Tibial nerve (tissue), 4 donors: Measurements from ENCODE around the gene SCN9A. TPM values are rescaled to one million over a fixed set of nuclear protein-coding genes. Genes with fewer than 3 reads are reported as not detected.
"Not testable (repeated sequence)": the region's sequence is repeated elsewhere in the genome, so short reads cannot be mapped to it uniquely, and the experiment has no call there.

Experiments used
- DNase-seq, 2 donors: peaks; one replicate each; pipeline ENCODE4 v3.0.0-alpha.2; 2019; ENCODE audit warnings: low spot score in 2 of 2
- H3K27ac ChIP-seq, 4 donors: fragments of 200-600 bp; sonication (generic) in 3 of 4; one replicate each; pipeline ENCODE4 v1.5.1; 2017 to 2019; ENCODE audit warnings: mild to moderate bottlenecking in 1 of 4
- H3K27me3 ChIP-seq, 2 donors: fragments of 200-600 bp; sonication (generic) in 1 of 2; one replicate each; pipeline versions ENCODE4 v1.5.1 to v1.6.0; 2017 to 2019
- H3K36me3 ChIP-seq, 3 donors: fragments of 200-600 bp; sonication (generic); one replicate each; pipeline ENCODE4 v1.5.1; 2018 to 2019
- H3K4me1 ChIP-seq, 4 donors: fragments of 200-600 bp; sonication (generic) in 3 of 4; one replicate each; pipeline ENCODE4 v1.5.1; 2017 to 2019
- H3K4me3 ChIP-seq, 4 donors: fragments of 200-600 bp; sonication (generic) in 3 of 4; one replicate each; pipeline ENCODE4 v1.5.1; 2017 to 2019; ENCODE audit warnings: mild to moderate bottlenecking in 1 of 4, moderate library complexity in 1 of 4
- H3K9me3 ChIP-seq, 4 donors: fragments of 200-600 bp; sonication (generic) in 3 of 4; one replicate each; pipeline ENCODE4 v1.5.1; 2017 to 2019
- EP300 ChIP-seq, 2 donors: sonication (generic); formaldehyde crosslinking; IDR thresholded peaks; one replicate each; pipeline ENCODE4 v1.6.1; 2017; ENCODE audit warnings: antibody characterized with exemption in 2 of 2, mild to moderate bottlenecking in 1 of 2
- POLR2A ChIP-seq, 2 donors: fragments of 450-650 bp; IDR thresholded peaks; one replicate each; pipeline ENCODE4 v1.6.1; 2017; ENCODE audit warnings: antibody characterized with exemption in 2 of 2, mild to moderate bottlenecking in 2 of 2, moderate library complexity in 2 of 2
- WGBS, 2 donors: methylation state at CpG; one replicate each; pipeline ENCODE4 v1.1.5; 2018; 5-methylcytosine and 5-hydroxymethylcytosine counted together
- total RNA-seq, 4 donors: library from RNA; depleted of rRNA; stranded (reverse); fragments of >200 nt; gene quantifications; one replicate each; pipeline ENCODE4 v1.1.0, GENCODE V29; 2016
- TF ChIP-seq, protein P1 (sequence below), 5 experiments: fragments of 200-600 bp in 3 of 5; fragments of 450-650 bp in 2 of 5; sonication (generic) in 3 of 5; IDR thresholded peaks; one replicate each; pipeline ENCODE4 v1.5.1; 2016 to 2019; ENCODE audit warnings: antibody characterized with exemption in 5 of 5, mild to moderate bottlenecking in 3 of 5, moderate library complexity in 2 of 5

SCN9A gene
- total RNA-seq, 4 donors from 2014 or later: 8.2 to 36.1 (median 17.2) TPM

DNA sequence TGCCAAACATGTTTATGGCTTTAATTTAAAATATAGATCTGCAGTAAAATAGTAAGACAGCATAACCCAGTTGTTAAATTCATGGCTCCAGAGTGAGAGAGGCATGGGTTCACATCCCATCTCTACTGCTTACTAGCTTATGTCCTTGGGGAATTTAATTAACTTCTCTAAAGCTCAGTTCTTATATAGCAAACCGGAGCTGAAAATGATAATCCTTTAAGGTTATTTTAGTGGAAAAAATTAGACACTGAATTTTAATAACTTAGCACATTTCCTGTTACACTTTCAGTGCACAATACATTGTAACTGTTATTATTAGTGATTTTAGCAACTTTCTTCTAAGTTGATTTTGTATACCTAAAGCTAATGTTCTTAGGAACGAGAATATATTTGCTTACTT lies 14.8 kb downstream of the SCN9A start:
- WGBS, 2 donors: 51 to 63% methylated on average over 2 of the region's 2 CpGs
- TF ChIP-seq, protein P1, sequence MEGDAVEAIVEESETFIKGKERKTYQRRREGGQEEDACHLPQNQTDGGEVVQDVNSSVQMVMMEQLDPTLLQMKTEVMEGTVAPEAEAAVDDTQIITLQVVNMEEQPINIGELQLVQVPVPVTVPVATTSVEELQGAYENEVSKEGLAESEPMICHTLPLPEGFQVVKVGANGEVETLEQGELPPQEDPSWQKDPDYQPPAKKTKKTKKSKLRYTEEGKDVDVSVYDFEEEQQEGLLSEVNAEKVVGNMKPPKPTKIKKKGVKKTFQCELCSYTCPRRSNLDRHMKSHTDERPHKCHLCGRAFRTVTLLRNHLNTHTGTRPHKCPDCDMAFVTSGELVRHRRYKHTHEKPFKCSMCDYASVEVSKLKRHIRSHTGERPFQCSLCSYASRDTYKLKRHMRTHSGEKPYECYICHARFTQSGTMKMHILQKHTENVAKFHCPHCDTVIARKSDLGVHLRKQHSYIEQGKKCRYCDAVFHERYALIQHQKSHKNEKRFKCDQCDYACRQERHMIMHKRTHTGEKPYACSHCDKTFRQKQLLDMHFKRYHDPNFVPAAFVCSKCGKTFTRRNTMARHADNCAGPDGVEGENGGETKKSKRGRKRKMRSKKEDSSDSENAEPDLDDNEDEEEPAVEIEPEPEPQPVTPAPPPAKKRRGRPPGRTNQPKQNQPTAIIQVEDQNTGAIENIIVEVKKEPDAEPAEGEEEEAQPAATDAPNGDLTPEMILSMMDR (IDR thresholded peaks at IDR 0.05): no peak
- no peak for TF ChIP-seq EP300 (IDR thresholded peaks at IDR 0.05)
- no peak for TF ChIP-seq POLR2A (IDR thresholded peaks at IDR 0.05)
- H3K27me3 ChIP-seq: no peaks in the 10 kb centered on the region

DNA sequence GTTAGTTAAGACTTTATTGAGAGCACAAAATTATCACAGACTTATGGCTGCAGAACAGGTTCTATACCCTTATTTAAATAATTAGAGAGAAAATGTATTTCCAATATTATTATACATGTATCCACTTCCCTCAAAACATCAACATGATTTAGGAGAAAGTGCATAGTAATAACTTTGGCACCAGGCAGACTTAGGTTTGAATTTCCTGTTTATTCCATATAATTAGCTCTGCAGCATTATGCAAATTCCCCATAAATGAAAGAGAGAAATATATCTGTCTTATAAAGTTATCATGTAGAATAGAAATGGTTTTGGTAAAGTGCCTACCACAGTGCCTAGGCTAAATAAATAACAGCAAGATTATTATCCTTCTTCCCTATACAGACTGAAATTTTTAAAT lies 15.3 kb downstream of the SCN9A start:
- TF ChIP-seq POLR2A (IDR thresholded peaks at IDR 0.05) (no peak), EP300 (IDR thresholded peaks at IDR 0.05) (no peak)
- TF ChIP-seq, protein P1 (IDR thresholded peaks at IDR 0.05): no peak
- no peak for DNase-seq
- Histone ChIP-seq H3K36me3 (no peaks in the 10 kb centered on the region), H3K27me3 (no peaks in the 10 kb centered on the region), H3K4me1 (no peaks in the 10 kb centered on the region), H3K27ac (no peak overlapping the region), H3K9me3 (no peaks in the 10 kb centered on the region), H3K4me3 (no peak overlapping the region)

More for the DNA sequence above, 14.8 kb downstream of the SCN9A start:
- no peaks in the 10 kb centered on the region for H3K9me3 ChIP-seq
- H3K4me1 ChIP-seq: no peaks in the 10 kb centered on the region
- H3K36me3 ChIP-seq: no peaks in the 10 kb centered on the region
- no peak overlapping the region for H3K27ac ChIP-seq
- no peak overlapping the region for H3K4me3 ChIP-seq
- DNase-seq: no peak

DNA sequence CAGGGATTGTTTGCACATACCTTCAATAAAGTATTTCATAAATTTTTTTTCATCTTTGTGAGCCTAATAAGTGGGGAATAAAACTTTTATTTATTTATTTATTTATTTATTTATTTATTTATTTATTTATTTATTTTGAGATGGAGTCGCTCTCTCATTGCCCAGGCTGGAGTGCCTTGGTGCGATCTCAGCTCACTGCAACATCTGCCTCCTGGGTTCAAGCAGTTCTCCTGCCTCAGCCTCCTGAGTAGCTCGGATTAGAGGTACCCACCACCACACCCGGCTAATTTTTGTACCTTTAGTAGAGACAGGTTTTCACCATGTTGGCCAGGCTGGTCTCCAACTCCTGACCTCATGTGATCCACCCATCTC lies 17.8 kb downstream of the SCN9A start:
- H3K27ac ChIP-seq, DNase-seq, H3K9me3 ChIP-seq, H3K4me3 ChIP-seq, H3K4me1 ChIP-seq, H3K27me3 ChIP-seq, H3K36me3 ChIP-seq: not testable (repeated sequence)
- 99 to 100% methylated on average over 4 of the region's 4 CpGs for WGBS, 2 donors

DNA sequence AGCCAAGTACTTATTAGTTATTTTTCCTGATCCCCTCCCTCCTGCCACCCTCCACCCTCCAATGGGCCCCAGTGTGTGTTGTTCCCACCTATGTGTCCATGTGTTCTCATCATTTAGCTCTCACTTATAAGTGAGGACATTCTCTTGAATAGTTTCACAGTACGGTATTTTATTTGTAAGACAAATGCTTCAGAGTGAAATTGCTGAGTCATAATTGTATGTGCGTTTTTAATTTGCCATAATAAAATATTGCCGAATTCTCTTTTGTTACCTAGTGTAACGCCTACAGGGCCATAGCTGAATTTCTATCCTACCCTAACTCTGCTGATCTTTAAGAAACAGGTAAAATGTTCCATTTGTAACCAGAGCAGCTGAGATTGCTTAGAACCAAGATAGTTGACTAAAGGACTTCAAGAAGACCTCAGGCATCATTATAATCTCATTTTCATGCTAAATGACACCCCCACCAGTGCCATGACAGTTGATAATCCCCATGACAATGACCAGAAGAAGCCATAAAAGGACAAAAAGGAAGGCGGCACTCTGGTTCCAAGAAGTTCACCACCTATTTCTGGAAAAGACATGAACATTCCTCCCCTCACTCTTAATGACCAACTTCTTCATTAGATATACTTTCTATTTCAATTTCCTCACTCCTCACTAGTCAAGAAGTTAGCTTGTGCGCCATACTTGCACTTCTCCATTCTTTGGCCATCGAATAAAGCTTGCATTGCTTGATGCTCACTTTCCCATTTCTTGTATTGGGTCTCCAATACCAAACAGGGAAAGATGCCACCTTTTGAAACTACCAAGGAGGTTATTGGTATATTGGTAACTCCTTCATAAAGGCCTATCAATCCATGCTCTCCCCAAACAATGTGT lies 18.4 kb downstream of the SCN9A start:
- TF ChIP-seq EP300 (IDR thresholded peaks at IDR 0.05): no peak
- TF ChIP-seq, protein P1 (IDR thresholded peaks at IDR 0.05): no peak
- no peak for TF ChIP-seq POLR2A (IDR thresholded peaks at IDR 0.05)
- H3K36me3 ChIP-seq: no peaks in the 10 kb centered on the region
- 73 to 82% methylated on average over 7 of the region's 7 CpGs for WGBS, 2 donors

DNA sequence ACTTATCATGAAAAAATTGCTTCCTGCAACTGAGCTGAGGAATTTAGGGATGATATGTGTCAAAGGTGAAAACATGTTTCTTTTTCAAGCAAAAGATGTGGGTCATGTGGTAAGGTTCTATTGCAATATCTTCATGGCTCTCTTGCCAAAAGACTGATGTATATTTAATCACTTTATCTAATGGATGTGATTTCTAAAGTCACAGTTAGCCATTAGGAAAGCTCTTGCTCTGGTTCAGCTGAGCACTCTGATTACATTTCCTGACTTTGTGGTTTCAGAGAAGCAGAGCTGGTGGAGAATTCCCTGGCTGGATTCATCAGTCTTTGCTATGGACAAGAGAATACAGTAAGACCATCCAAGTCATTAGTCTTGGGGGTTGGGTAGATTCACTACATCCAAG lies 24.4 kb downstream of the SCN9A start:
- Histone ChIP-seq H3K4me1 (peaks cover 0 to 28% (median 7%) of the 10 kb centered on the region in 4 donors), H3K36me3 (no peaks in the 10 kb centered on the region), H3K27ac (peak overlapping the region in 1 of 4 donors; percentile 57), H3K9me3 (no peaks in the 10 kb centered on the region), H3K27me3 (no peaks in the 10 kb centered on the region), H3K4me3 (no peak overlapping the region)
- DNase-seq: no peak
- no peak for TF ChIP-seq POLR2A (IDR thresholded peaks at IDR 0.05)
- TF ChIP-seq EP300 (IDR thresholded peaks at IDR 0.05): no peak
- TF ChIP-seq, protein P1 (IDR thresholded peaks at IDR 0.05): no peak

More for the DNA sequence above, 18.4 kb downstream of the SCN9A start:
- Histone ChIP-seq H3K27ac (no peak overlapping the region), H3K9me3 (no peaks in the 10 kb centered on the region), H3K27me3 (no peaks in the 10 kb centered on the region), H3K4me1 (peaks cover 0 to 7% (median 0%) of the 10 kb centered on the region in 4 donors), H3K4me3 (no peak overlapping the region)
- no peak for DNase-seq
